HepG2 (cell line): ENCODE measurements around the gene TRIO. TPM values are rescaled to one million over a fixed set of nuclear protein-coding genes. Genes with fewer than 3 reads are reported as not detected.

ENCODE experiments used
- ATAC-seq: fragments of 200-7000 bp; cut with Tn5 transposase; 3 replicates; pipeline ENCODE4 v1.9.1; 2020; ENCODE audit warnings: mild to moderate bottlenecking, moderate library complexity
- BruUV-seq: library from RNA; stranded (reverse); fragments of 400-500 nt; replicated peaks from 2 replicates; lab custom pipeline; 2021; lab: Mats Ljungman, UMichigan
- CTCF ChIA-PET: fragments of 300-600 bp; formaldehyde crosslinking; extraction: SDS; loops from one replicate; lab custom pipeline; 2021; ENCODE audit warnings: low total read pairs, inconsistent platforms, low intra/inter-chr PET ratio; lab: Yijun Ruan, JAX
- POLR2A ChIA-PET: fragments of 350-600 bp; sonication (Branson Sonifier 250); formaldehyde crosslinking; loops from one replicate; lab custom pipeline; 2020; ENCODE audit warnings: antibody characterized with exemption, inconsistent platforms; lab: Yijun Ruan, JAX
- DNase-seq: peaks from one replicate; pipeline ENCODE4 v3.0.0-alpha.2; 2015; ENCODE audit warnings: low spot score
- FAIRE-seq: peaks from 3 replicates; lab custom pipeline; 2011; peaks lifted over from hg19 to GRCh38; lab: Jason Lieb, UNC
- H2AFZ ChIP-seq: one replicate; pipeline ENCODE4 v1.6.1; 2011; ENCODE audit warnings: low read length, inconsistent platforms
- H3K27ac ChIP-seq: fragments of 300-600 bp; 3 replicates; pipeline ENCODE4 v1.8.0; 2011; ENCODE audit warnings: mixed run types, mild to moderate bottlenecking, mixed read lengths, low read length, inconsistent platforms; ENCODE audit not compliant: insufficient read depth; ENCODE audit errors: extremely low read length
- H3K27me3 ChIP-seq, 2 experiments: fragments of 200-600 bp in 1 of 2; 2 replicates in 1 of 2; 3 replicates in 1 of 2; pipeline versions ENCODE4 v1.6.0 to v1.8.0; 2011; ENCODE audit warnings: low read length in 2 of 2, mild to moderate bottlenecking in 2 of 2, moderate library complexity in 2 of 2, inconsistent platforms in 1 of 2; ENCODE audit not compliant: insufficient read depth in 2 of 2, control insufficient read depth in 1 of 2
- H3K36me3 ChIP-seq, 2 experiments: fragments of 200-600 bp in 1 of 2; replicated peaks in 1 of 2; 2 replicates in 1 of 2; 3 replicates in 1 of 2; pipeline versions ENCODE4 v1.5.1 to v1.8.0; 2011; ENCODE audit warnings: low read length in 2 of 2, inconsistent platforms in 1 of 2; ENCODE audit not compliant: insufficient read depth in 2 of 2, control insufficient read depth in 1 of 2
- H3K4me1 ChIP-seq: 2 replicates; pipeline ENCODE4 v1.5.1; 2012; ENCODE audit warnings: low read length, inconsistent platforms; ENCODE audit not compliant: insufficient read depth
- H3K4me2 ChIP-seq: 2 replicates; pipeline ENCODE4 v1.6.0; 2011; ENCODE audit warnings: low read depth, low read length, inconsistent platforms
- H3K4me3 ChIP-seq, 3 experiments: fragments of 200-600 bp in 1 of 3; sonication (generic), shearing (Covaris generic) in 1 of 3; replicated peaks in 1 of 3; 2 replicates each; pipeline ENCODE4 v1.5.1; 2011 to 2016; ENCODE audit warnings: low read length in 3 of 3, inconsistent platforms in 2 of 3, low read depth in 2 of 3, mild to moderate bottlenecking in 2 of 3, control low read depth in 1 of 3, mixed read lengths in 1 of 3; ENCODE audit not compliant: insufficient read depth in 1 of 3
- H3K79me2 ChIP-seq: one replicate; pipeline ENCODE4 v1.6.1; 2011; ENCODE audit warnings: low read length, inconsistent platforms; ENCODE audit not compliant: insufficient read depth
- H3K9ac ChIP-seq: 2 replicates; pipeline ENCODE4 v1.6.0; 2011; ENCODE audit warnings: mild to moderate bottlenecking, low read depth, low read length, inconsistent platforms; ENCODE audit not compliant: insufficient read depth
- H3K9me3 ChIP-seq: 2 replicates; pipeline ENCODE4 v1.5.1; 2012; ENCODE audit warnings: mild to moderate bottlenecking, low read length
- H4K20me1 ChIP-seq: 2 replicates; pipeline ENCODE4 v1.6.0; 2011; ENCODE audit warnings: inconsistent platforms, mild to moderate bottlenecking, low read length, moderate library complexity; ENCODE audit not compliant: insufficient read depth
- AGO2 ChIP-seq: fragments of 200-400 bp; formaldehyde crosslinking; optimal IDR thresholded peaks from 2 replicates; pipeline ENCODE3; 2017; ENCODE audit warnings: mild to moderate bottlenecking, low read depth, low read length, moderate library complexity
- ARNT ChIP-seq: fragments of 450-650 bp; IDR thresholded peaks from 2 replicates; pipeline ENCODE4 v1.6.1; 2017
- BHLHE40 ChIP-seq: IDR thresholded peaks from 2 replicates; pipeline ENCODE4 v1.6.1; 2011; ENCODE audit warnings: low read length, improper control_type of control experiment
- ELF4 ChIP-seq: sonication (generic); formaldehyde crosslinking; IDR thresholded peaks from 2 replicates; pipeline ENCODE4 v1.5.0; 2020; ENCODE audit warnings: missing genetic modification reagents, mild to moderate bottlenecking, moderate library complexity, borderline replicate concordance
- HNRNPLL ChIP-seq: fragments of 200-400 bp; formaldehyde crosslinking; IDR thresholded peaks from 2 replicates; pipeline ENCODE4 v1.6.1; 2017; ENCODE audit warnings: mild to moderate bottlenecking, low read depth, low read length; ENCODE audit not compliant: poor library complexity, severe bottlenecking
- KDM6A ChIP-seq: IDR thresholded peaks from 2 replicates; pipeline ENCODE4 v1.6.1; 2016; ENCODE audit warnings: low read depth
- KMT2B ChIP-seq: IDR thresholded peaks from 2 replicates; pipeline ENCODE4 v1.6.1; 2016; ENCODE audit warnings: missing genetic modification reagents, missing compliant biosample characterization
- TCF7 ChIP-seq: sonication (generic); IDR thresholded peaks from 2 replicates; pipeline ENCODE4 v1.6.1; 2016; ENCODE audit warnings: antibody characterized with exemption, low read depth
- ZNF136 ChIP-seq: sonication (generic); formaldehyde crosslinking; IDR thresholded peaks from 2 replicates; pipeline ENCODE4 v1.8.1; 2022; ENCODE audit warnings: low read depth, mild to moderate bottlenecking, moderate library complexity, missing genetic modification reagents
- ZNF557 ChIP-seq: sonication (generic); formaldehyde crosslinking; IDR thresholded peaks from 2 replicates; pipeline ENCODE4 v1.4.0; 2020; ENCODE audit warnings: missing genetic modification reagents
- ZNF737 ChIP-seq: sonication (generic); formaldehyde crosslinking; IDR thresholded peaks from 2 replicates; pipeline ENCODE4 v1.5.0; 2020; ENCODE audit warnings: missing genetic modification reagents, mild to moderate bottlenecking, borderline replicate concordance
- ZNF768 ChIP-seq: sonication (generic); formaldehyde crosslinking; IDR thresholded peaks from 2 replicates; pipeline ENCODE4 v1.4.0; 2020; ENCODE audit warnings: missing genetic modification reagents
- ZNF777 ChIP-seq: sonication (generic); formaldehyde crosslinking; IDR thresholded peaks from 2 replicates; pipeline ENCODE4 v1.4.0; 2020; ENCODE audit warnings: missing genetic modification reagents
- WGBS: methylation state at CpG from one replicate; pipeline ENCODE4 v1.1.6; 2017; ENCODE audit warnings: low lambda C conversion rate; 5-methylcytosine and 5-hydroxymethylcytosine counted together
- in situ Hi-C: cut with HindIII; loops from 2 replicates; pipeline ENCODE4 v1.10.0; 2017; ENCODE audit warnings: low pct_unique_long_range_greater_than_20kb; ENCODE audit not compliant: extremely low pct_ligation_motif_present
- intact Hi-C: fragments of 100-400 bp; cut with micrococcal nuclease; formaldehyde crosslinking; loops from one replicate; pipeline ENCODE4 v1.10.0; 2022; ENCODE audit not compliant: unreplicated experiment
- polyA plus RNA-seq, 8 experiments: library from polyadenylated mRNA; depleted of rRNA in 3 of 8; stranded (reverse) in 7 of 8; unstranded in 1 of 8; fragments of >200 nt; fragmentation: Illumina TruSeq in 4 of 8; extraction: Trizol in 4 of 8; gene quantifications; 2 replicates each; pipeline versions ENCODE4 v1.2.1 to v1.2.3, GENCODE V29; 2011 to 2016; ENCODE audit warnings: low read depth in 4 of 8, missing spikeins in 1 of 8, mixed read lengths in 1 of 8; ENCODE audit not compliant: insufficient read depth in 1 of 8
- total RNA-seq, 5 experiments: library from RNA; depleted of rRNA; stranded (reverse); fragments of >200 nt; fragmentation: Illumina TruSeq; extraction: Trizol; gene quantifications; 2 replicates each; pipeline ENCODE4 v1.2.3, GENCODE V29; 2016; ENCODE audit warnings: low read depth in 1 of 5
- TF ChIP-seq, protein P1 (sequence below): sonication (generic); formaldehyde crosslinking; IDR thresholded peaks from 2 replicates; pipeline ENCODE4 v1.5.0; 2020; ENCODE audit warnings: missing genetic modification reagents
- TF ChIP-seq, protein P2 (sequence below): sonication (generic); formaldehyde crosslinking; IDR thresholded peaks from 2 replicates; pipeline ENCODE4 v1.4.0; 2020; ENCODE audit warnings: missing genetic modification reagents

The TRIO gene
- total and polyA plus RNA-seq, 2 of the 13 experiments (the other 11 are each of a cell fraction or from before 2014, with no cell fraction given) = 45.2 to 45.9 TPM

DNA sequence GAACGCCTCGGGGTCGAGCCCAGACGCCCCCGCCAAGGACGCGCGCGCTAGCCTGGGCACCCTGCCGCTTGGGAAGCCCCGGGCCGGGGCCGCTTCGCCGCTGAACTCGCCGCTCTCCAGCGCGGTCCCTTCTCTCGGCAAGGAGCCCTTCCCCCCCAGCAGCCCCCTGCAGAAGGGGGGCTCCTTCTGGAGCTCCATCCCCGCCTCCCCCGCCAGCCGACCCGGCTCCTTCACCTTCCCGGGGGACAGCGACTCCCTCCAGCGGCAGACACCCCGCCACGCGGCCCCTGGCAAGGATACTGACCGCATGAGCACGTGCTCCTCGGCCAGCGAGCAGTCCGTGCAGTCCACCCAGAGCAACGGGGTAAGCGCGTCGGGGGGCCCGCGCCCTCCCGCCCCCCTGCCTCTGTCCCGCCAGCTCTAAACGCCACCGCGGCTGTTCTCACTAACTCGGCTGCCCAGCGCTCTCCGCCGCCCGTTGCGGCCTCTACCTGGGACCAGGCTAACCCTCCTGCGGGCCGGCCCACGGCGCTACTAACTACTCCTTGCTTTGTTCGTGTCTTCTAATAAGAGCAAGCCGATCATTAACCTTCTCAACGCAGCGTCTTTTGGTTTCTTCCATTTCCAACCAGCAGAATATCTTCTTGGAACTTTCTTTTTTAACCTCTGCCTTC is 344.9 kb downstream of the TRIO start (continued):
- TF ChIP-seq ZNF136 (CRISPR knock-in tag) (no peak), KDM6A (CRISPR knock-in tag) (no peak), ZNF768 (no peak), KMT2B (CRISPR knock-in tag) (no peak), ZNF737 (no peak), ARNT (no peak), HNRNPLL (no peak), ZNF557 (CRISPR knock-in tag) (no peak), TCF7 (no peak)
- TF ChIP-seq, protein P1, sequence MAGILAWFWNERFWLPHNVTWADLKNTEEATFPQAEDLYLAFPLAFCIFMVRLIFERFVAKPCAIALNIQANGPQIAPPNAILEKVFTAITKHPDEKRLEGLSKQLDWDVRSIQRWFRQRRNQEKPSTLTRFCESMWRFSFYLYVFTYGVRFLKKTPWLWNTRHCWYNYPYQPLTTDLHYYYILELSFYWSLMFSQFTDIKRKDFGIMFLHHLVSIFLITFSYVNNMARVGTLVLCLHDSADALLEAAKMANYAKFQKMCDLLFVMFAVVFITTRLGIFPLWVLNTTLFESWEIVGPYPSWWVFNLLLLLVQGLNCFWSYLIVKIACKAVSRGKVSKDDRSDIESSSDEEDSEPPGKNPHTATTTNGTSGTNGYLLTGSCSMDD (CRISPR knock-in tag) = no peak

DNA sequence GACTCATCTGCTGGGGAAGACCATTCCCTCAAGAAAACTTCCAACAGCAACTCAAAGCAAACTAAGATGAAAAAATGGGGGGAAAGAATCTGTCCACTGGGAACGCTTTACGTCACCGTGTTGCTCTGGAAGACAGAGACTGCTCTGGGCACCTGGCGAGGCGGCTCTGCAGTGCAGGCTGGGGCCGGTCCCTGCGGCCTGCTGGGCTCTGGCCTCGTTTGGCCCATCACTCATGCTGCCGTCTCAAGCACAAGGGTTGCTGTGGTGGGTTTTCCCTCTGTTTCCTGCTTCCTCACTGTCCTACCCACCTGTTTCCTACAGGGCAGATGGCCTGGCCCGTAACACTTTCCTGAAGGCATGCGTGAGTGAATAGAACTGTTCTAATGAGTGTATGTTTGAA is 345.6 kb downstream of the TRIO start:
- DNase-seq = no peak
- TF ChIP-seq AGO2 (peak; percentile 3), BHLHE40 (no peak), ELF4 (no peak), ZNF777 (CRISPR knock-in tag) (no peak)
- TF ChIP-seq, protein P2, sequence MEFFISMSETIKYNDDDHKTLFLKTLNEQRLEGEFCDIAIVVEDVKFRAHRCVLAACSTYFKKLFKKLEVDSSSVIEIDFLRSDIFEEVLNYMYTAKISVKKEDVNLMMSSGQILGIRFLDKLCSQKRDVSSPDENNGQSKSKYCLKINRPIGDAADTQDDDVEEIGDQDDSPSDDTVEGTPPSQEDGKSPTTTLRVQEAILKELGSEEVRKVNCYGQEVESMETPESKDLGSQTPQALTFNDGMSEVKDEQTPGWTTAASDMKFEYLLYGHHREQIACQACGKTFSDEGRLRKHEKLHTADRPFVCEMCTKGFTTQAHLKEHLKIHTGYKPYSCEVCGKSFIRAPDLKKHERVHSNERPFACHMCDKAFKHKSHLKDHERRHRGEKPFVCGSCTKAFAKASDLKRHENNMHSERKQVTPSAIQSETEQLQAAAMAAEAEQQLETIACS (CRISPR knock-in tag) = no peak
- POLR2A ChIA-PET = no interaction called here
- no peak overlapping the region for H2AFZ ChIP-seq
- 96% methylated on average over 11 of the region's 11 CpGs for WGBS
- intact Hi-C loops (no loop called here), in situ Hi-C loops (no loop called here)
- FAIRE-seq = no peak
- no peaks in the 10 kb centered on the region for H3K4me1 ChIP-seq
- H3K27ac ChIP-seq = no peak overlapping the region
- no peaks in the 10 kb centered on the region for H3K79me2 ChIP-seq
- no peaks in the 10 kb centered on the region for H3K27me3 ChIP-seq
- peaks cover 21 to 59% of the 10 kb centered on the region in 2 experiments for H3K36me3 ChIP-seq
- ATAC-seq = no peak
- H4K20me1 ChIP-seq = no peaks in the 10 kb centered on the region
- no peak overlapping the region for H3K9ac ChIP-seq
- no peak overlapping the region for H3K4me2 ChIP-seq
- CTCF ChIA-PET = no interaction called here
- H3K9me3 ChIP-seq = no peaks in the 10 kb centered on the region
- no peak overlapping the region for H3K4me3 ChIP-seq
- BruUV-seq = no TSS peak
